ENCODE results near the gene GTPBP4. TPM values are rescaled to one million over a fixed set of nuclear protein-coding genes. Genes with fewer than 3 reads are reported as not detected.

The GTPBP4 gene
- total and polyA plus RNA-seq, 9 of the 15 experiments (the other 6 are each of a cell fraction or from before 2014, with no cell fraction given), result 79.0 to 155 (median 128) TPM

DNA sequence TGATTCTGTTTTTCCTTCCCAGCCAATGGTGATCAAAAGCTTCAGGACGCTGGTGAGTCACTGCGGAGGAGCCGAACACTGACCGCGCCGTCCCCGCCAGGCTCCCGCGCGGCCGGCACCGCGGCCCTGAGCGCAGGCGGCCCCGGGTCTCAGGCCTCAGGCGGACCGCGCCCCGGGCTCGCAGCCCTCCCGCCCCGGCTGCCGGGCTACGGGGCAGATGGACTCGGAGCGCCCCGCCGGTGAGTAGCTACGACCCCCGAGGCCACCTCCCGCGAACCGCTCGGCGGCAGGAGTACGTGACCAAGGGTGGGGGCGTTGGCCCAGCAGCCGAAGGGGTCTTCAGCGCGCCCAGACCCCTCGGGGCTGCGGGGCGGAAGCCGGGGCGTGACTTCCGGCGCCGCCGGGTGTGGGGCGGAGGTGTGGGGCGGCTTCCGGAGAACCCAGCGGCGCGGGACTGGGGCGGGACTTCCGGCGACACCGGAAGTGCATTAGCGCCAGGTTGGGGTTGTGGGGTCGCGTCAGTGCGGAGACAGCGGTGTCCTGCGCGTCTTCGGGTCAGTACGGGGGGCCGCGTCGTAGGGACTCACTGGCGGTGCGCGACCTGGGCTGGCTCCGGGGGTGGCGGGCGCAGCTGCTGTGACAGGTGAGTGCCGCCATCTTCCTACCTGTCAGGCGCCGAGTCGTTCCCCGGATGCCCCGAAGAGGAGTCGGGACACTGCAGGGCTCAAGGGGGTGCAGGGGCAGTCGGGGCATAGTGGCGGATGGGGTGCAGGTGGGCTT lies 68.3 kb downstream of the GTPBP4 start, which contains the start of gene WDR37 (continued):
- peak; percentile 89; the same call in 1 of the 2 replicates for TF ChIP-seq GATAD2A (IDR thresholded peaks at IDR 0.05)
- TF ChIP-seq, protein P1, sequence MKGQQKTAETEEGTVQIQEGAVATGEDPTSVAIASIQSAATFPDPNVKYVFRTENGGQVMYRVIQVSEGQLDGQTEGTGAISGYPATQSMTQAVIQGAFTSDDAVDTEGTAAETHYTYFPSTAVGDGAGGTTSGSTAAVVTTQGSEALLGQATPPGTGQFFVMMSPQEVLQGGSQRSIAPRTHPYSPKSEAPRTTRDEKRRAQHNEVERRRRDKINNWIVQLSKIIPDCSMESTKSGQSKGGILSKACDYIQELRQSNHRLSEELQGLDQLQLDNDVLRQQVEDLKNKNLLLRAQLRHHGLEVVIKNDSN (CRISPR knock-in tag; IDR thresholded peaks at IDR 0.05), result no peak
- TF ChIP-seq TAF9B (IDR thresholded peaks at IDR 0.05; ENCODE audit: partially characterized antibody), result no peak
- TF ChIP-seq ZNF507 (tag; conservative IDR thresholded peaks at IDR 0.05), result no peak
- TF ChIP-seq HMGN3 (IDR thresholded peaks at IDR 0.05; ENCODE audit: borderline replicate concordance, extremely low read depth, insufficient read length, low read depth, low read length), result peak; percentile 64
- TF ChIP-seq, protein P2, sequence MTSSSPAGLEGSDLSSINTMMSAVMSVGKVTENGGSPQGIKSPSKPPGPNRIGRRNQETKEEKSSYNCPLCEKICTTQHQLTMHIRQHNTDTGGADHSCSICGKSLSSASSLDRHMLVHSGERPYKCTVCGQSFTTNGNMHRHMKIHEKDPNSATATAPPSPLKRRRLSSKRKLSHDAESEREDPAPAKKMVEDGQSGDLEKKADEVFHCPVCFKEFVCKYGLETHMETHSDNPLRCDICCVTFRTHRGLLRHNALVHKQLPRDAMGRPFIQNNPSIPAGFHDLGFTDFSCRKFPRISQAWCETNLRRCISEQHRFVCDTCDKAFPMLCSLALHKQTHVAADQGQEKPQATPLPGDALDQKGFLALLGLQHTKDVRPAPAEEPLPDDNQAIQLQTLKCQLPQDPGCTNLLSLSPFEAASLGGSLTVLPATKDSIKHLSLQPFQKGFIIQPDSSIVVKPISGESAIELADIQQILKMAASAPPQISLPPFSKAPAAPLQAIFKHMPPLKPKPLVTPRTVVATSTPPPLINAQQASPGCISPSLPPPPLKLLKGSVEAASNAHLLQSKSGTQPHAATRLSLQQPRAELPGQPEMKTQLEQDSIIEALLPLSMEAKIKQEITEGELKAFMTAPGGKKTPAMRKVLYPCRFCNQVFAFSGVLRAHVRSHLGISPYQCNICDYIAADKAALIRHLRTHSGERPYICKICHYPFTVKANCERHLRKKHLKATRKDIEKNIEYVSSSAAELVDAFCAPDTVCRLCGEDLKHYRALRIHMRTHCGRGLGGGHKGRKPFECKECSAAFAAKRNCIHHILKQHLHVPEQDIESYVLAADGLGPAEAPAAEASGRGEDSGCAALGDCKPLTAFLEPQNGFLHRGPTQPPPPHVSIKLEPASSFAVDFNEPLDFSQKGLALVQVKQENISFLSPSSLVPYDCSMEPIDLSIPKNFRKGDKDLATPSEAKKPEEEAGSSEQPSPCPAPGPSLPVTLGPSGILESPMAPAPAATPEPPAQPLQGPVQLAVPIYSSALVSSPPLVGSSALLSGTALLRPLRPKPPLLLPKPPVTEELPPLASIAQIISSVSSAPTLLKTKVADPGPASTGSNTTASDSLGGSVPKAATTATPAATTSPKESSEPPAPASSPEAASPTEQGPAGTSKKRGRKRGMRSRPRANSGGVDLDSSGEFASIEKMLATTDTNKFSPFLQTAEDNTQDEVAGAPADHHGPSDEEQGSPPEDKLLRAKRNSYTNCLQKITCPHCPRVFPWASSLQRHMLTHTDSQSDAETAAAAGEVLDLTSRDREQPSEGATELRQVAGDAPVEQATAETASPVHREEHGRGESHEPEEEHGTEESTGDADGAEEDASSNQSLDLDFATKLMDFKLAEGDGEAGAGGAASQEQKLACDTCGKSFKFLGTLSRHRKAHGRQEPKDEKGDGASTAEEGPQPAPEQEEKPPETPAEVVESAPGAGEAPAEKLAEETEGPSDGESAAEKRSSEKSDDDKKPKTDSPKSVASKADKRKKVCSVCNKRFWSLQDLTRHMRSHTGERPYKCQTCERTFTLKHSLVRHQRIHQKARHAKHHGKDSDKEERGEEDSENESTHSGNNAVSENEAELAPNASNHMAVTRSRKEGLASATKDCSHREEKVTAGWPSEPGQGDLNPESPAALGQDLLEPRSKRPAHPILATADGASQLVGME (CRISPR knock-in tag; IDR thresholded peaks at IDR 0.05), result no peak
- TF ChIP-seq, protein P3, sequence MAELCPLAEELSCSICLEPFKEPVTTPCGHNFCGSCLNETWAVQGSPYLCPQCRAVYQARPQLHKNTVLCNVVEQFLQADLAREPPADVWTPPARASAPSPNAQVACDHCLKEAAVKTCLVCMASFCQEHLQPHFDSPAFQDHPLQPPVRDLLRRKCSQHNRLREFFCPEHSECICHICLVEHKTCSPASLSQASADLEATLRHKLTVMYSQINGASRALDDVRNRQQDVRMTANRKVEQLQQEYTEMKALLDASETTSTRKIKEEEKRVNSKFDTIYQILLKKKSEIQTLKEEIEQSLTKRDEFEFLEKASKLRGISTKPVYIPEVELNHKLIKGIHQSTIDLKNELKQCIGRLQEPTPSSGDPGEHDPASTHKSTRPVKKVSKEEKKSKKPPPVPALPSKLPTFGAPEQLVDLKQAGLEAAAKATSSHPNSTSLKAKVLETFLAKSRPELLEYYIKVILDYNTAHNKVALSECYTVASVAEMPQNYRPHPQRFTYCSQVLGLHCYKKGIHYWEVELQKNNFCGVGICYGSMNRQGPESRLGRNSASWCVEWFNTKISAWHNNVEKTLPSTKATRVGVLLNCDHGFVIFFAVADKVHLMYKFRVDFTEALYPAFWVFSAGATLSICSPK (IDR thresholded peaks at IDR 0.05; ENCODE audit: borderline replicate concordance), result no peak
- TF ChIP-seq BRD4 (IDR thresholded peaks at IDR 0.05), result no peak
- TF ChIP-seq, protein P4, sequence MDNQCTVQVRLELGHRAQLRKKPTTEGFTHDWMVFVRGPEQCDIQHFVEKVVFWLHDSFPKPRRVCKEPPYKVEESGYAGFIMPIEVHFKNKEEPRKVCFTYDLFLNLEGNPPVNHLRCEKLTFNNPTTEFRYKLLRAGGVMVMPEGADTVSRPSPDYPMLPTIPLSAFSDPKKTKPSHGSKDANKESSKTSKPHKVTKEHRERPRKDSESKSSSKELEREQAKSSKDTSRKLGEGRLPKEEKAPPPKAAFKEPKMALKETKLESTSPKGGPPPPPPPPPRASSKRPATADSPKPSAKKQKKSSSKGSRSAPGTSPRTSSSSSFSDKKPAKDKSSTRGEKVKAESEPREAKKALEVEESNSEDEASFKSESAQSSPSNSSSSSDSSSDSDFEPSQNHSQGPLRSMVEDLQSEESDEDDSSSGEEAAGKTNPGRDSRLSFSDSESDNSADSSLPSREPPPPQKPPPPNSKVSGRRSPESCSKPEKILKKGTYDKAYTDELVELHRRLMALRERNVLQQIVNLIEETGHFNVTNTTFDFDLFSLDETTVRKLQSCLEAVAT (IDR thresholded peaks at IDR 0.05), result no peak
- no peak for TF ChIP-seq DNMT1 (IDR thresholded peaks at IDR 0.05)
- TF ChIP-seq POLR2G (IDR thresholded peaks at IDR 0.05; ENCODE audit: low read depth, low read length), result peak; percentile 91

Measured in K562 (cell line).